Stimulated activated naive CD8-positive, alpha-beta T cell treated with anti-CD3 and anti-CD28 coated beads, Interleukin-15, amount 100 ng/mL, for 72 hours (primary cell): Measurements from ENCODE around the gene NEDD4L.

Experiments used
- ATAC-seq: fragments of 150-1000 bp; cut with Tn5 transposase; 2 replicates; pipeline ENCODE4 v1.10.0; 2021; ENCODE audit warnings: mild to moderate bottlenecking, moderate library complexity
- DNase-seq, 2 donors: peaks; one replicate each; pipeline ENCODE4 v3.0.0; 2021 to 2022
- H3K27ac Mint-ChIP-seq, 2 donors: one replicate each; pipeline ENCODE4 v1.8.0; 2022; ENCODE audit warnings: mild to moderate bottlenecking in 2 of 2, mixed read lengths in 2 of 2, moderate library complexity in 2 of 2
- H3K27me3 Mint-ChIP-seq: one replicate; pipeline ENCODE4 v1.8.0; 2022; ENCODE audit warnings: mixed read lengths
- H3K4me1 Mint-ChIP-seq: one replicate; pipeline ENCODE4 v1.8.0; 2022; ENCODE audit warnings: mild to moderate bottlenecking, mixed read lengths
- H3K4me3 Mint-ChIP-seq, 2 donors: one replicate each; pipeline ENCODE4 v1.8.0; 2022; ENCODE audit warnings: mild to moderate bottlenecking in 2 of 2, mixed read lengths in 2 of 2, moderate library complexity in 1 of 2
- H3K9me3 Mint-ChIP-seq, 2 donors: one replicate each; pipeline ENCODE4 v1.8.0; 2022; ENCODE audit warnings: mixed read lengths in 2 of 2

The NEDD4L gene

DNA sequence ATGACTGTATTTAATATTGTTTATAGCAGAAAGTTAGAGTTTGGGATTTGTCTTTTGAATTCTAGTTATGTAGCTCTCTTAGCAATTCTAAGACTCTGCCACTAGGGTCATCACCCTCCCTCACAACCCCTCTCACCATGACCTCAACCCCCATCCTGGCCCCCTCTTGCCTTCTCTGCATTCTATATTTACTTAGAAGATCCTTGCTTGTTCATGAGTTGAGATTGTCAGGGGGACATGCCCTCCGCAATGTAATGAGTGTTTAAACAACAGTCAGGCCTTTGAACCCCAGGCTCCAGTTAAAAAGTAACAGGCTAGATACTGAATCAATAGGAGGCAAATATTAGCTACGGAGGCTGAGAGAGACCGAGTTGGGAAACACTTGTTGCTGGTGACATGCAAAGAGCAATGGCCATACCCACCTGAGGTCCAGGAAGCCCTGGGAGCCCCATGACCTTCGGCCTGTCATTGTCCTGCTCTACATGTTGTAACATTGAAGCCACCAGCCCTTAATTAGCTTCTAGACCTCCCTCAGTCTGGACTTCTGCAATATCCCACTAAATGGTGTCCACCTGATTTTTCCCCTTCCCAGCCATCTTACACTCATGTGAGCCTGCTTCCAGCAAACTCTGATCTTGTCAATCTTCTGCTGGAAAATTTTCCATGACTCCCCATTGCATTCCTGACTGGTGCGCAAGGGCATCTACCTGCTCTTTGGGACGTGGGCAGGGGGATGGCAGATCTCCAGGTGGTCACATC lies 363.8 kb downstream of the NEDD4L start:
- Mint-ChIP-seq H3K27ac (no peak overlapping the region), H3K4me1 (no peaks in the 10 kb centered on the region), H3K27me3 (no peaks in the 10 kb centered on the region), H3K9me3 (no peaks in the 10 kb centered on the region), H3K4me3 (no peak overlapping the region)
- no peak for ATAC-seq
- DNase-seq, result no peak

DNA sequence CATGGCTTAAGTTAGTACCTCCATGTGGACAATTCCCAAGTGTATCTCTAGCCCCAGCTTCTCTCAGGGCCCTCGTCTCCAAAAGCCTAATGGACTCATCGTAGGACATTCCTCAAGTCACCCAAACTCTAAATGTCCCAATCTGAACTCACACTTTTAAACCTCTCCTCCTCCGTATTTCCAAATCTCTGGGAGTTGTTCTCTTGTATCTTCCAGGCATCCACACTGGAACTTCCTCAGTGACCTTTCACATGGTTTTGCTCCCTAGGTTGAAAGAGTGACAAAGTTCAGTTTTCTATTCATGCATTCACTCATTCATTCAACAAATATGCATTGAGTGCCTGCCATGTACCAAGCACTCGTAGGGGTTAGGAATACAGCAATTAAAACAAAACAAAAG lies 364.6 kb downstream of the NEDD4L start:
- DNase-seq, result no peak
- H3K27me3 Mint-ChIP-seq, result no peaks in the 10 kb centered on the region
- no peak overlapping the region for H3K4me3 Mint-ChIP-seq
- no peaks in the 10 kb centered on the region for H3K4me1 Mint-ChIP-seq
- no peak for ATAC-seq
- H3K9me3 Mint-ChIP-seq, result no peaks in the 10 kb centered on the region
- H3K27ac Mint-ChIP-seq, result no peak overlapping the region

DNA sequence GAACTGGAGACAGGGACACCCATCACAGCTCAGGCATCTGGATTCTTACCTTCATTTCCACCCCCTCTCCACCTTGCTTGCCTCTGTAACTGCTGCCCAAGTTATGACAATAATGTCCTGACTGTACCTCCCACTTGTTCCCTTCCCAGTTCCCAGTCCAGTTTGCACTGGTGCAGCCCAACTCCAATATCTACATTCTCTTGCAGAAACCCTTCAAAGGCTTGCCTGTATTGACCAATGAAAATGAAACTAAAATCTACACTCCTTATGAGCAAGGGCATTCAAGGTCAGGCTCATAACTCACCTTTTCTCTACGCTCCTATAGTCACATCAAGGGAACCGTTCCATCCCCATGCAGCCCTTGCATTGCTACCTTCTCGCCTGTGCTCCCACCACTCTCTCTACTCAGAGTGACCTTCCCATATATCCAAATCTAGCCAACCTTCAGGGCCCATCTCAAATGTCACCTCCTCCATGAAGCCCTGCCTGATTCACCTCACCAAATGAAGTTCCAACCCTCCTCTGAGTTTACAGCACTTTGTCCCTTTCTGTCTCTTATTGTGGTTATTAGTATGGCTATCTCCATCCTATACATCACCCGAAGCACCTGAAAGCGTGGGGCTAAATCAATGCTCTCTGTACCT lies 365.9 kb downstream of the NEDD4L start:
- no peak overlapping the region for H3K4me3 Mint-ChIP-seq
- no peaks in the 10 kb centered on the region for H3K9me3 Mint-ChIP-seq
- no peaks in the 10 kb centered on the region for H3K27me3 Mint-ChIP-seq
- ATAC-seq (no peak), DNase-seq (no peak)
- no peak overlapping the region for H3K27ac Mint-ChIP-seq
- no peaks in the 10 kb centered on the region for H3K4me1 Mint-ChIP-seq

DNA sequence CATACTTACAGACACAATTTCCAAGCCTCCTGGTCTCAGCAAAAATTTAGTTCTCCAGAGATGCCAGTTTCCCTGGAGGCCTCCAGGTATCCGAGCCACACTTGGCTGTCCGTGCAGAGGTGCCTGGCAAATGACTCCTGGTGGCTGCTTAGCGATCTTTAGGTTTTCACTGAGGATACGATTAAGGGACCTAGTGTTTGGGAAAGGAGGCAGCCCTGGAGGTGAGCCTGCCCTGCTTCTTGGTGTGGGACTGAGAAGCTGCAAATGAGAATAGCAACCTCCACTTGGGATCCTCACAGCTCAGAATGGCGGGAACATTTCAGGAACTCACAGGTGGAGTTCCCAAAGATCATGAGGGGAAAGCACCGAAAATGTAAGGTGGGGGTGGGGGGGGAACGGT lies 367.3 kb downstream of the NEDD4L start:
- DNase-seq (no peak), ATAC-seq (no peak)
- Mint-ChIP-seq H3K9me3 (no peaks in the 10 kb centered on the region), H3K4me1 (no peaks in the 10 kb centered on the region), H3K27ac (no peak overlapping the region), H3K4me3 (no peak overlapping the region), H3K27me3 (no peaks in the 10 kb centered on the region)

DNA sequence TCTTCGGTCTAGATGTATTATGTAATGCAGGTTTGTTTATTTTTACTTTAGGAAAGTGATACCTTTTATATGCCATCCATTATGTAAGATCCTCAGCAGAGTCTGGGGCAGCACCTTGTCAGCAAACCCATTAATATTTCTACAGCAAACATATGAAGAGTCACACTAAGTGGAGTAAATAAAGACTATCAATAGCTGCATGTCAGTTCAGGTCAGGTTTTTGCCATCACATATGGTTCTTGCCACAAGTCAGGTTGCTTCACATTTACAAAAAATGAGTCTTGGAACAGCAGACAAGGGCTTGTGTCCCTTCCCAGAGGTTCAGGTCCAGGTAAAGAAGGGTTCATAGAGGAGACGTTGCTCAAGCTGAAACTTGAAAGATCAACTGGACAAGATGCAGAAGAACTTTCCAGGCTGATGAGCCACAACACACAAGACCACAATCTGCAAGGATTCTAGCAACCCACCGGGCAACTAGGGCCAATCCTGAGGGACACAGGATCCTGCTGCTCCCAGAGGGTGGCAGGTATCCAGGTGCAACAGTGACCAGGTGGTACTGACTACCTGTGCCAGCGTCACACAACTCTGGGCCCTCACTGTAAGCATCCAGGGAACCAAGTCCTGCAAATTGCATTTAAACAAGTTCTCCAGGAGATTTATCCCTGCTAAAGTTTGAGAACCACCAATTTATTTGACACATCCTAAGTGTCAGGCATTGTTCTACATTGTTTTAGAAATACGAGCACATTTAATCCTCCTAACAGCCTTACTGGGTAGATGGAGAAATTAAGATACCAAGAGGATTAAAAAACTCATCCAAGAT lies 369.0 kb downstream of the NEDD4L start:
- H3K4me1 Mint-ChIP-seq, result no peaks in the 10 kb centered on the region
- no peak overlapping the region for H3K4me3 Mint-ChIP-seq
- H3K27ac Mint-ChIP-seq, result no peak overlapping the region
- ATAC-seq (no peak), DNase-seq (no peak)
- H3K27me3 Mint-ChIP-seq, result peaks cover 13% of the 10 kb centered on the region
- no peaks in the 10 kb centered on the region for H3K9me3 Mint-ChIP-seq

DNA sequence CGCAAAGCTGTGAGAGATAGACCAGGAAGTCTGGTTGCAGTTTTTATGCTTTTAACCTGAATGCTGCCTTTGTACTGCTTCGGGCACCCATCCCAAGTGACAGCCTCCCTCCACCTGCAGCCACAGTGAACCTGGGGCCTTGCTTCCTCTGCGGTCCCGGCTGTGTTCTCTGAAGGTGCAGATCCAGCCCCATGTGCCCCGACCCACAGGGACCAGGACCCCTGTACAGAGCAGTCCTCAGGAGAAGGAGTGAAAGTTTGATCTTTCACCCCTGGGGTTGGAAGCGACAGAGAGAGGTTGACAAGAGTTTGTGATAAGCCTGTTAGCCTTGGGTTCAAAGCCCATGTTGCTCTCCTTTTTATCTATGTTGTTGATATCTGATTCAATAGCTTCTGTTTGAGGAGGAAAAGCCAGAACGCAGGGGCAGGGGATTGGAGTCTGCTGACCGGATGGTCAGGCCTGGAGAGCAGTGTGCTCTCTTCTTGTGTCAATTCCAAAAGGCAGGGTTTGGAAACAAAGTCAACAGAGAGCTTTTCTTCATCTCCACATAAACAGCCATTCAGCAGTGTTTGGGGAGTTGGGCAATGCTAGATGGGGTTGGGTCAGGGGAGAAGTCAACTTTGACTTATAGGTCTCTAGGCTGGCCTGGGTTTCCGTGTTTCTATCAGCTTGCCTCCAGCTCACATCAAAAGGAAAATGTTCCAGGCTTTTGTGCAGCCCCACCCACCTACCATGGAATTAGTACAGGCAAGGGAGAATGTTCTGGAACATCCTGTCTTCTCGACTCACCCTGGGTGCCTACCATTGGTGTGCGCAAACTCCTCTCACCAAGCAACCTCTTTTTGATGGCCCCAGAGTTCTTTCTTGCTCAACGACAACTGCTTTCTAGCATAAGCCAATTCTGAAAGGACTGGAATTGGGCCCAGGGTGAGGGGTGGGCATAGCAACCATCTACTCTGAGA lies 369.9 kb downstream of the NEDD4L start:
- Mint-ChIP-seq H3K27me3 (peaks cover 13% of the 10 kb centered on the region), H3K4me3 (no peak overlapping the region), H3K9me3 (no peaks in the 10 kb centered on the region), H3K27ac (no peak overlapping the region), H3K4me1 (no peaks in the 10 kb centered on the region)
- no peak for ATAC-seq
- DNase-seq, result no peak

DNA sequence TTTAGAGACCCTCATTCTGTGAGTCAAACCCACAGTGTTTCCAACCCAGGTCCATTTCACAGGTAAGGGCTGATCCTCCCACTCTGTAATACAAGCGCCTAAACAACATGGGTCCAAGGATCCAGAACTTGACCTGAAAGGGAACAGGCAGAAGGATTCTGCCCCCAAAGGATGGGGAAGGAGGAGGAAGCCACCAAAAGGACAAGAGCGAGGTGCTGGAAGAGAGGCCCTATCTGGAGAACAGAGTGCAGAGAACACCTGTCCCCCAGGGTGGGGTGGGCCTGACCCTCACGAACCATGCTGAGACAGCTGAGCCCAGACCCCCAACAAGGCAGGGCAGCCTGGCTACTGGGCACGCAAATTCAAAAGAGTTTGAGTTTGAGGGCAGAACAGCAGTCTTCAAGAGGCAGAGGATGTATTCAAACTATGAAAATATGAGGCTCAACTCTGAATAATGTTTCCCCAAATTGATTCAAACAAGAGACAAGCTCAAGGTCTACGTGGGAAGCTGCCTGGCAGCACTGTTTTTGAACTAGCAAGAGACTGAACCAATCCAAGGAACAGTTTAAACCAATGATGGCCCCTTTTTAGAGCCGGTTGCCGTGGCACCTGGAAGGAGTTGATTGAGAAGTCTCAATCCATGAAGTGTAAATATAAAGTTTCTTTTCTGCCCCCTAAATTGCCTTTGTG lies 372.1 kb downstream of the NEDD4L start:
- H3K9me3 Mint-ChIP-seq, result peaks cover 8 to 10% of the 10 kb centered on the region in 2 donors
- H3K27ac Mint-ChIP-seq, result no peak overlapping the region
- no peak for ATAC-seq

DNA sequence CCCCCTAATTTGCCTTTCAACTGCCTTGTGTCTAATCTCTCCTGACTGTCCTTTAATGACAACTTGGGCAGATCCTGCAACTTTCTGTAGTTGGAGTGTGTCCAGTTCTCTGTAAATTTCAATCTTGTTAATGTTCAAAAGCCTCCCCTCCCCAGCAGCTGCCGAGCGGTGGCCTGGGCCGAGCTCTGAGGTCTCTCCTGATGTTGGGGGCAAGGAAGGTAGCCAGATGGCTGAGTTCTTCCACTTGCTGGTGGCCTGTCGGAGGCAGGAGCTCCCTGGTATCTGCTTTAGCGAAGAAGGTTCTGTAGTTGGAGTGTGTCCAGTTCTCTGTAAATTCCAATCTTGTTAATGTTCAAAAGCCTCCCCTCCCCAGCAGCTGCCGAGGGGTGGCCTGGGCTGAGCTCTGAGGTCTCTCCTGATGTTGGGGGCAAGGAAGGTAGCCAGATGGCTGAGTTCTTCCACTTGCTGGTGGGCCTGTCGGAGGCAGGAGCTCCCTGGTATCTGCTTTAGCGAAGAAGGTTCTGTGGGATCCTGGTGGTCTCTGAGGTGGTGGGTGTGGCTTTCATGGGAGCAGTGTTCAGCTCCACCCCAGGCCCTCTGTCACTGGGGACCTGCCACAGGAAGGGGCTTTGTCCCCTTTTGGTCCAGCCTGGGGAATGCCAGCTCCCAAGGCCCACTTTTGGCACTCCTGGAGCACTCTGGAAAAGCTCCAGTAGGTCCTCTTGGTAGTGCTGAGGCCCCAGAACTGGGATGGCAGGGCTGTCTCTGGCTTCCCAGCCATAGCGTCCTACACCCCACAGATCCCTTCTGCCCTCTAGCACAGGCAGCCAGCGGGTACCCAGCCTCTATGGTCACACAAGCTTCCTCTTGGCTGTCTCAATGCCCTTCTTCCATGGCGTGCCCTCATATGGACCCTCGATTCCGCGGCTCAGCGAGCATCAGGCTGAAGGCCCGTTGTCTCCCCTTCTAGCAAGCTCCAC lies 373.0 kb downstream of the NEDD4L start:
- Mint-ChIP-seq H3K27me3 (peaks cover 13% of the 10 kb centered on the region), H3K9me3 (peaks cover 8 to 10% of the 10 kb centered on the region in 2 donors), H3K4me3 (no peak overlapping the region), H3K27ac (peak overlapping the region in 1 of 2 donors; percentile 29), H3K4me1 (no peaks in the 10 kb centered on the region)
- DNase-seq (no peak), ATAC-seq (no peak)

More for the DNA sequence above, 372.1 kb downstream of the NEDD4L start:
- DNase-seq, result no peak
- no peaks in the 10 kb centered on the region for H3K4me1 Mint-ChIP-seq
- H3K4me3 Mint-ChIP-seq, result no peak overlapping the region
- H3K27me3 Mint-ChIP-seq, result peaks cover 13% of the 10 kb centered on the region

DNA sequence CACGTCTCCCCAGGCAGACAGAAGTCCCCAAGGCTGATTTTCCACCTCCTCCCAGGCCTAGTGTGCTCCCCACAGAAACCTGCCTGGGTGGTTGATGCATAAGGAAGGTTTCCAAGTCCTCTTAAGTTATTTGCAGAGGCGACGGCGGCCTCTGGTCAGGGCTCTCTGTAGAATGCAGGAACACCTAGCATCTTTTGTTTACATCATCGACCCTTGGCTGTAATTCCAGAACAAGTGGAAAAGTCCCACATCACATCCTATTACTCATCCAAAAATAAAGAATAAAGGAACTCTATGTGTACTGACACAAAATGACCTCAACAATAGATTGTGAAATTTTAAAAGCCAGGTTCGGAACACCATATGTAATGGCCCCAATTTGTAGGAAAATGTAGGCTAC lies 373.7 kb downstream of the NEDD4L start:
- H3K4me1 Mint-ChIP-seq, result no peaks in the 10 kb centered on the region
- H3K27me3 Mint-ChIP-seq, result peaks cover 13% of the 10 kb centered on the region
- H3K9me3 Mint-ChIP-seq, result peaks cover 8 to 10% of the 10 kb centered on the region in 2 donors
- ATAC-seq (no peak), DNase-seq (no peak)
- H3K27ac Mint-ChIP-seq, result no peak overlapping the region
- no peak overlapping the region for H3K4me3 Mint-ChIP-seq

DNA sequence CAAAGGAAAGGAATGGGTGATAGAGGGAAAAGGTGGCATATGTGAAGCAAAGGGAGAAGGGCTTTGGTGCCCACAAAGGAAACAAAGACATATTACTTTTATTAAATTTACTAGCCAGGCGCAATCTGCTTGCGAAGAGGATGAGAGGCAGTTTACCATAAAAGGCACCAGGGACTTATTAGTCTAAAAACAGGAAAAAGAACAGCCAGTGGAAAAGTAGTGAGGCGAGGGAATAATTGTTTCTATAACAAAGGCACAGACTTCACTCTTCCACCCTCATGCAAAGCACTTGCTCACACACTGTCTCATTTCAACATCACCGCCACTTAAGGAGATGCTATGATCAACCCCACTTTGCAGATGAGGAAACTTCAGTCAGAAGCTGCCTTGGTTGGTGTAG lies 374.3 kb downstream of the NEDD4L start:
- ATAC-seq, result no peak
- Mint-ChIP-seq H3K27me3 (peaks cover 14% of the 10 kb centered on the region), H3K4me3 (no peak overlapping the region), H3K27ac (no peak overlapping the region), H3K4me1 (no peaks in the 10 kb centered on the region), H3K9me3 (peaks cover 8 to 10% of the 10 kb centered on the region in 2 donors)
- no peak for DNase-seq

DNA sequence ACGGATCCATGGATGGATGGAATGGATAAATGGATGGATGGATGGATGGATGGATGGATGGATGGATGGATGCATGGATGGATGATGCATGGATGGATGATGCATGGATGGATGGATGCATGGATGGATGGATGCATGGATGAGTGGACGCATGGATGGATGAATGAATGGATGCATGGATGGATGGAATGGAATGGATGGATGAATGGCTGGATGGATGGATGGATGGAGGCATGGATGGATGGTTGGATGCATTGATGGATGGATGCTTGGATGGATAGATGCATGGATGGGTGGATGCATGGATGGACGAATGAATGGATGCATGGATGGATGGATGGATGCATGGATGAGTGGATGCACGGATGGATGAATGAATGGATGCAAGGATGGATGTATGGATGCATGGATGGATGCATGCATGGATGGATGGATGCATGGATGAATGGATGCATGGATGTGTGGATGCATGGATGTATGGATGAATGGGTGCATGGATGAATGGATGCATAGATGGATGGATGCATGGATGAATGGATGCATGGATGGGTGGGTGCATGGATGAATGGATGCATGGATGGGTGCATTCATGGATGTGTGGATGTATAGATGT lies 375.7 kb downstream of the NEDD4L start:
- Mint-ChIP-seq H3K27ac (peak overlapping the region; percentile 17 to 27), H3K9me3 (peaks cover 8 to 10% of the 10 kb centered on the region in 2 donors), H3K4me1 (peaks cover under 1% of the 10 kb centered on the region), H3K4me3 (no peak overlapping the region), H3K27me3 (peaks cover 22% of the 10 kb centered on the region)
- DNase-seq (no peak), ATAC-seq (no peak)

DNA sequence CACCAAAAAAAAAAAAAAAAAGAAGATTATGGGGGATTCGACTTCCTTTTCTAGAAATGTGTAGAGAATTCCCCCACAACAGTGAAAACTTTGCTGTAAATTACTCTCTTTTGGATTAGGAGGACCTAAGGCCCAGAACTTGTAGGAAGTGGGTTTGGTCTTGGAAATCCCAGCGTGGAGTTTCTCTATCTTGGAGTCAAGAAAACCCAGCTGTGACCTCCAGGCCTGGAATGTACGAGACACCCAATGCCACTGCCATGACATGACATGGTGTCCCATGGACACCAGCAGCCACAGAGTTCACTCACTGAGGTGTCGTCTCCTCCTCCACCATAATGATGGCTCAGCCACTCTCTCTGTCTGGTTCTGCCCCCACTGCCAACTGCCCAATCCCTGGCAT lies 382.6 kb downstream of the NEDD4L start:
- no peak for ATAC-seq
- no peak overlapping the region for H3K27ac Mint-ChIP-seq
- no peak for DNase-seq
- H3K9me3 Mint-ChIP-seq, result no peaks in the 10 kb centered on the region
- H3K4me3 Mint-ChIP-seq, result no peak overlapping the region
- H3K27me3 Mint-ChIP-seq, result peaks cover 9% of the 10 kb centered on the region
- H3K4me1 Mint-ChIP-seq, result peaks cover 6% of the 10 kb centered on the region

DNA sequence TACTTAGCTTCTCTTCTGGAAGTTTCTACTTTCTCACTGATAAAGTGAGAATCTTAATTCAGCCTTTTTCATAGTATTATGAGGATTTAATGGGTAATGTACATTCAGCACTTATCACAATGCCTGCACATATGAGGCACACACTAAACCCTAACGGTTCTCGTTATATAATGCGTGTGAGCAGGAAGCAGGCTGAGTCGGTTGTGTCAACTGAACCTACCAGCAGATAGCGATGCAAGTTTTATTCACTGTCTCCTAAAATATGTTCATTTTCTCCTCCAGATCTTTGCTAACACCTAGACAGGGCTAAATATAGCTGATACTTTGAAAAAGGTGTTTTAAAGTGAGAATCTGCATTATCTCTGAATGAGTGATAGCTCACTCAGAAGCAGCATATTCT lies 383.3 kb downstream of the NEDD4L start:
- H3K9me3 Mint-ChIP-seq, result no peaks in the 10 kb centered on the region
- peaks cover 9% of the 10 kb centered on the region for H3K27me3 Mint-ChIP-seq

More for the DNA sequence above, 383.3 kb downstream of the NEDD4L start:
- H3K4me3 Mint-ChIP-seq, result no peak overlapping the region
- DNase-seq, result no peak
- no peak for ATAC-seq
- H3K4me1 Mint-ChIP-seq, result peaks cover 6% of the 10 kb centered on the region
- H3K27ac Mint-ChIP-seq, result no peak overlapping the region
